HepG2 (cell line): ENCODE results near the gene OPRD1. TPM values are rescaled to one million over a fixed set of nuclear protein-coding genes. Genes with fewer than 3 reads are reported as not detected.

Experiments
- AHR ChIP-seq: IDR thresholded peaks from 2 replicates; pipeline ENCODE4 v1.6.1; 2018; ENCODE audit warnings: missing genetic modification reagents, missing compliant biosample characterization
- ATF5 ChIP-seq: sonication (generic); formaldehyde crosslinking; IDR thresholded peaks from 2 replicates; pipeline ENCODE4 v1.4.0; 2020; ENCODE audit warnings: mild to moderate bottlenecking, low read depth, missing genetic modification reagents
- ATF7 ChIP-seq, 2 experiments: fragments of 450-650 bp in 1 of 2; sonication (generic) in 1 of 2; formaldehyde crosslinking in 1 of 2; IDR thresholded peaks; 2 replicates each; pipeline versions ENCODE4 v1.4.0 to v1.6.1; 2016 to 2020; ENCODE audit warnings: antibody characterized with exemption in 1 of 2, mild to moderate bottlenecking in 1 of 2, missing genetic modification reagents in 1 of 2
- FOXA3 ChIP-seq: IDR thresholded peaks from 2 replicates; pipeline ENCODE4 v1.6.1; 2016; ENCODE audit warnings: missing genetic modification reagents, missing compliant biosample characterization
- MAX ChIP-seq: IDR thresholded peaks from 2 replicates; pipeline ENCODE4 v1.6.1; 2012; ENCODE audit warnings: inconsistent platforms
- MXI1 ChIP-seq: IDR thresholded peaks from 3 replicates; pipeline ENCODE4 v1.6.1; 2012; ENCODE audit warnings: low read depth, low read length, inconsistent platforms, borderline replicate concordance
- MYC ChIP-seq: sonication (generic); formaldehyde crosslinking; IDR thresholded peaks from 2 replicates; pipeline ENCODE4 v1.9.0; 2021; ENCODE audit warnings: missing genetic modification reagents, borderline replicate concordance
- PRMT3 ChIP-seq: sonication (generic); formaldehyde crosslinking; IDR thresholded peaks from 2 replicates; pipeline ENCODE4 v1.8.1; 2022; ENCODE audit warnings: low read depth, mild to moderate bottlenecking, moderate library complexity, missing genetic modification reagents, borderline replicate concordance
- RARA ChIP-seq: IDR thresholded peaks from 2 replicates; pipeline ENCODE4 v1.6.1; 2016; ENCODE audit warnings: missing genetic modification reagents, missing compliant biosample characterization
- SAP130 ChIP-seq: IDR thresholded peaks from 2 replicates; pipeline ENCODE4 v1.6.1; 2016; ENCODE audit warnings: low read depth
- ZBTB39 ChIP-seq: sonication (generic); formaldehyde crosslinking; IDR thresholded peaks from 2 replicates; pipeline ENCODE4 v1.5.0; 2020; ENCODE audit warnings: missing genetic modification reagents
- ZNF143 ChIP-seq: sonication (generic); formaldehyde crosslinking; IDR thresholded peaks from 2 replicates; pipeline ENCODE4 v1.4.0; 2020; ENCODE audit warnings: missing genetic modification reagents
- ZNF224 ChIP-seq: sonication (generic); formaldehyde crosslinking; IDR thresholded peaks from 2 replicates; pipeline ENCODE4 v1.5.0; 2020; ENCODE audit warnings: mild to moderate bottlenecking, missing genetic modification reagents
- ZNF274 ChIP-seq: sonication (generic); formaldehyde crosslinking; IDR thresholded peaks from 2 replicates; pipeline ENCODE4 v1.5.1; 2020; ENCODE audit warnings: mild to moderate bottlenecking, missing genetic modification reagents
- ZNF407 ChIP-seq: sonication (generic); formaldehyde crosslinking; IDR thresholded peaks from one replicate; pipeline ENCODE4 v1.5.1; 2020; ENCODE audit warnings: mild to moderate bottlenecking, missing genetic modification reagents; ENCODE audit errors: not compliant biosample characterization
- ZNF496 ChIP-seq: sonication (generic); formaldehyde crosslinking; IDR thresholded peaks from 2 replicates; pipeline ENCODE4 v1.8.1; 2023; ENCODE audit warnings: mild to moderate bottlenecking, moderate library complexity, missing genetic modification reagents; ENCODE audit not compliant: insufficient replicate concordance
- ZNF556 ChIP-seq: sonication (generic); formaldehyde crosslinking; IDR thresholded peaks from 2 replicates; pipeline ENCODE4 v1.4.0; 2020; ENCODE audit warnings: mild to moderate bottlenecking, missing genetic modification reagents, borderline replicate concordance
- ZNF569 ChIP-seq: sonication (generic); formaldehyde crosslinking; IDR thresholded peaks from 2 replicates; pipeline ENCODE4 v1.5.0; 2020; ENCODE audit warnings: mild to moderate bottlenecking, missing genetic modification reagents, moderate library complexity, borderline replicate concordance
- polyA plus RNA-seq, 8 experiments: library from polyadenylated mRNA; depleted of rRNA in 3 of 8; stranded (reverse) in 7 of 8; unstranded in 1 of 8; fragments of >200 nt; fragmentation: Illumina TruSeq in 4 of 8; extraction: Trizol in 4 of 8; gene quantifications; 2 replicates each; pipeline versions ENCODE4 v1.2.1 to v1.2.3, GENCODE V29; 2011 to 2016; ENCODE audit warnings: low read depth in 4 of 8, missing spikeins in 1 of 8, mixed read lengths in 1 of 8; ENCODE audit not compliant: insufficient read depth in 1 of 8
- total RNA-seq, 5 experiments: library from RNA; depleted of rRNA; stranded (reverse); fragments of >200 nt; fragmentation: Illumina TruSeq; extraction: Trizol; gene quantifications; 2 replicates each; pipeline ENCODE4 v1.2.3, GENCODE V29; 2016; ENCODE audit warnings: low read depth in 1 of 5

Gene OPRD1
- total and polyA plus RNA-seq, 2 of the 13 experiments (the other 11 are each of a cell fraction or from before 2014, with no cell fraction given), result 0.02 to 0.03 TPM

GRCh38 chr1:28790377-28791035 lies 21.5 kb upstream of the OPRD1 start (continued):
- peak; percentile 91 for TF ChIP-seq MAX
- no peak for TF ChIP-seq ZNF569 (CRISPR knock-in tag)
- peak; percentile 25; the same call in 1 of the 2 replicates for TF ChIP-seq SAP130 (CRISPR knock-in tag)
- TF ChIP-seq ZNF143 (CRISPR knock-in tag), result peak; percentile 75
- TF ChIP-seq RARA (CRISPR knock-in tag), result 0 out of 2 replicates have a peak, but pooled peaks have one; percentile 14
- no peak for TF ChIP-seq ZNF496 (CRISPR knock-in tag)
- TF ChIP-seq FOXA3, result peak; percentile 36; the same call in 1 of the 2 replicates
- TF ChIP-seq AHR (CRISPR knock-in tag), result 0 out of 2 replicates have a peak, but pooled peaks have one; percentile 25
- 0 out of 2 replicates have a peak, but pooled peaks have one; percentile 57 for TF ChIP-seq ATF5 (CRISPR knock-in tag)
- TF ChIP-seq ZNF556 (CRISPR knock-in tag), result 0 out of 2 replicates have a peak, but pooled peaks have one; percentile 41
- TF ChIP-seq MXI1, result peak; percentile 14; the same call in 1 of the 3 replicates
- no peak for TF ChIP-seq ZBTB39 (CRISPR knock-in tag)
- peak; percentile 55; the same call in 1 of the 2 replicates for TF ChIP-seq ZNF274
- TF ChIP-seq PRMT3 (CRISPR knock-in tag), result 0 out of 2 replicates have a peak, but pooled peaks have one; percentile 20
- no peak for TF ChIP-seq ZNF224 (CRISPR knock-in tag)
- TF ChIP-seq ZNF407 (CRISPR knock-in tag), result peak; percentile 11
- no peak for TF ChIP-seq ATF7 (IDR thresholded peaks at IDR 0.05)
- 0 out of 2 replicates have a peak, but pooled peaks have one; percentile 36 for TF ChIP-seq ATF7 (CRISPR knock-in tag; IDR thresholded peaks at IDR 0.05)
- TF ChIP-seq MYC, result peak; percentile 21; the same call in 1 of the 2 replicates
